HCT116 (cell line): Measurements from ENCODE around the gene MAP7.

Experiments used
- CEBPB ChIP-seq: IDR thresholded peaks from 2 replicates; pipeline ENCODE4 v1.6.1; 2012; ENCODE audit warnings: low read depth
- CTCF ChIP-seq, 3 experiments: fragments of 200-600 bp in 1 of 3; sonication (generic) in 1 of 3; IDR thresholded peaks in 2 of 3; conservative IDR thresholded peaks in 1 of 3; 2 replicates each; pipeline ENCODE4 v1.5.1; 2012 to 2017; ENCODE audit warnings: low read depth in 2 of 3, low read length in 2 of 3, antibody characterized with exemption in 1 of 3, borderline replicate concordance in 1 of 3, control low read depth in 1 of 3, mild to moderate bottlenecking in 1 of 3, mixed read lengths in 1 of 3, mixed run types in 1 of 3, moderate library complexity in 1 of 3; ENCODE audit not compliant: insufficient read depth in 1 of 3
- EZH2 ChIP-seq: fragments of 200-600 bp; sonication (generic); IDR thresholded peaks from 2 replicates; pipeline ENCODE4 v1.6.1; 2017; ENCODE audit warnings: antibody characterized with exemption, mixed run types
- MAX ChIP-seq: IDR thresholded peaks from 2 replicates; pipeline ENCODE4 v1.6.1; 2012
- POLR2AphosphoS5 ChIP-seq: IDR thresholded peaks from 2 replicates; pipeline ENCODE4 v1.6.1; 2011; ENCODE audit warnings: mild to moderate bottlenecking, low read depth, low read length, moderate library complexity
- TF ChIP-seq, protein P1 (sequence below): IDR thresholded peaks from 2 replicates; pipeline ENCODE4 v1.6.1; 2012; ENCODE audit warnings: low read depth

GRCh38 chr6:136564180-136564579, 14.0 kb upstream of the MAP7 start:
- TF ChIP-seq CEBPB, result no peak
- TF ChIP-seq, protein P1, sequence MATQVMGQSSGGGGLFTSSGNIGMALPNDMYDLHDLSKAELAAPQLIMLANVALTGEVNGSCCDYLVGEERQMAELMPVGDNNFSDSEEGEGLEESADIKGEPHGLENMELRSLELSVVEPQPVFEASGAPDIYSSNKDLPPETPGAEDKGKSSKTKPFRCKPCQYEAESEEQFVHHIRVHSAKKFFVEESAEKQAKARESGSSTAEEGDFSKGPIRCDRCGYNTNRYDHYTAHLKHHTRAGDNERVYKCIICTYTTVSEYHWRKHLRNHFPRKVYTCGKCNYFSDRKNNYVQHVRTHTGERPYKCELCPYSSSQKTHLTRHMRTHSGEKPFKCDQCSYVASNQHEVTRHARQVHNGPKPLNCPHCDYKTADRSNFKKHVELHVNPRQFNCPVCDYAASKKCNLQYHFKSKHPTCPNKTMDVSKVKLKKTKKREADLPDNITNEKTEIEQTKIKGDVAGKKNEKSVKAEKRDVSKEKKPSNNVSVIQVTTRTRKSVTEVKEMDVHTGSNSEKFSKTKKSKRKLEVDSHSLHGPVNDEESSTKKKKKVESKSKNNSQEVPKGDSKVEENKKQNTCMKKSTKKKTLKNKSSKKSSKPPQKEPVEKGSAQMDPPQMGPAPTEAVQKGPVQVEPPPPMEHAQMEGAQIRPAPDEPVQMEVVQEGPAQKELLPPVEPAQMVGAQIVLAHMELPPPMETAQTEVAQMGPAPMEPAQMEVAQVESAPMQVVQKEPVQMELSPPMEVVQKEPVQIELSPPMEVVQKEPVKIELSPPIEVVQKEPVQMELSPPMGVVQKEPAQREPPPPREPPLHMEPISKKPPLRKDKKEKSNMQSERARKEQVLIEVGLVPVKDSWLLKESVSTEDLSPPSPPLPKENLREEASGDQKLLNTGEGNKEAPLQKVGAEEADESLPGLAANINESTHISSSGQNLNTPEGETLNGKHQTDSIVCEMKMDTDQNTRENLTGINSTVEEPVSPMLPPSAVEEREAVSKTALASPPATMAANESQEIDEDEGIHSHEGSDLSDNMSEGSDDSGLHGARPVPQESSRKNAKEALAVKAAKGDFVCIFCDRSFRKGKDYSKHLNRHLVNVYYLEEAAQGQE, result no peak
- TF ChIP-seq CTCF (IDR thresholded peaks at IDR 0.05 in 2 of 3, conservative IDR thresholded peaks at IDR 0.05 in 1 of 3; ENCODE audit: borderline replicate concordance in 1 of 3, insufficient read depth in 1 of 3, low read depth in 2 of 3, low read length in 2 of 3), result no peak
- no peak for TF ChIP-seq MAX
- TF ChIP-seq POLR2AphosphoS5, result no peak
- no peak for TF ChIP-seq EZH2
